HUES64 (cell line): ENCODE data around the gene FLVCR1.

Source experiments
- H3K27ac ChIP-seq: 2 replicates; pipeline ENCODE4 v1.7.0; 2013; ENCODE audit warnings: low read depth, low read length, inconsistent platforms
- H3K27me3 ChIP-seq: 2 replicates; pipeline ENCODE4 v1.6.1; 2013; ENCODE audit warnings: mild to moderate bottlenecking, low read length; ENCODE audit not compliant: insufficient read depth
- H3K36me3 ChIP-seq: 2 replicates; pipeline ENCODE4 v1.6.1; 2013; ENCODE audit warnings: mild to moderate bottlenecking, low read length; ENCODE audit not compliant: insufficient read depth
- H3K4me1 ChIP-seq: 2 replicates; pipeline ENCODE4 v1.6.1; 2013; ENCODE audit warnings: mild to moderate bottlenecking, low read length, moderate library complexity; ENCODE audit not compliant: insufficient read depth
- H3K4me3 ChIP-seq: 2 replicates; pipeline ENCODE4 v1.5.1; 2013; ENCODE audit warnings: mild to moderate bottlenecking, low read length, moderate library complexity
- H3K9ac ChIP-seq: 2 replicates; pipeline ENCODE4 v1.6.1; 2013; ENCODE audit warnings: mild to moderate bottlenecking, low read depth, low read length
- H3K9me3 ChIP-seq: 2 replicates; pipeline ENCODE4 v1.6.1; 2013; ENCODE audit warnings: low read depth, low read length; ENCODE audit not compliant: insufficient read depth
- WGBS: fragments of 150-250, 120-280 bp; methylation state at CpG from one replicate; pipeline ENCODE4 v1.1.7; 2013; ENCODE audit warnings: missing lambda C conversion rate; 5-methylcytosine and 5-hydroxymethylcytosine counted together

FLVCR1 gene

GRCh38 chr1:212916481-212917133, 58.5 kb downstream of the FLVCR1 start:
- H3K4me1 ChIP-seq: peaks cover 27% of the 10 kb centered on the region
- WGBS: 30% methylated on average over 23 of the region's 23 CpGs
- no peaks in the 10 kb centered on the region for H3K27me3 ChIP-seq
- H3K36me3 ChIP-seq: no peaks in the 10 kb centered on the region
- peak overlapping the region; percentile 34 for H3K4me3 ChIP-seq
- peak overlapping the region; percentile 77 for H3K9ac ChIP-seq
- H3K27ac ChIP-seq: peak overlapping the region; percentile 98
- H3K9me3 ChIP-seq: no peaks in the 10 kb centered on the region

DNA sequence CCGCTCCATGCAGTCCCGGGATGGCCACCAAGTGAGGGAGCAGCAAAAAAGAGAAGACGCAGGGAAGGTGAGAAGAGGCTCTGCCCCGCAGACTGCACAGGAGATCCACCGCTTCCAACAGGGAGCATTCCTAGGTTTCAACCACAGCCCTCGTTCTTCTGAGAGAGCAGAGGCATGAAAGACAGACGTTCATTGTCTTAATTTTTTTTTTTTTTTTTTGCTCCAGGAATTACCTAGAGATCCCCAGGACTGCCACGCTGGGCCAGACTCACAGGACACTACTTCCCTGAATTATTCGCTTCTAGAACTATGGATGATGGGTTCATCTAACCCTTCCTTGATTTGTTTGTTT, 59.0 kb downstream of the FLVCR1 start:
- Histone ChIP-seq H3K36me3 (no peaks in the 10 kb centered on the region), H3K27me3 (no peaks in the 10 kb centered on the region), H3K4me1 (peaks cover 27% of the 10 kb centered on the region), H3K9me3 (no peaks in the 10 kb centered on the region), H3K4me3 (peak overlapping the region; percentile 34), H3K9ac (no peak overlapping the region), H3K27ac (peak overlapping the region; percentile 98)
- WGBS: 45% methylated on average over 8 of the region's 9 CpGs

- Histone ChIP-seq H3K36me3 (no peaks in the 10 kb centered on the region), H3K9me3 (no peaks in the 10 kb centered on the region), H3K27ac (no peak overlapping the region), H3K27me3 (no peaks in the 10 kb centered on the region), H3K9ac (no peak overlapping the region), H3K4me1 (peaks cover 27% of the 10 kb centered on the region), H3K4me3 (no peak overlapping the region)
- 89% methylated on average over 5 of the region's 5 CpGs for WGBS
Measured at GRCh38 chr1:212917858-212918257, 59.8 kb downstream of the FLVCR1 start.

GRCh38 chr1:212918824-212919223, 60.7 kb downstream of the FLVCR1 start:
- no peaks in the 10 kb centered on the region for H3K27me3 ChIP-seq
- no peak overlapping the region for H3K27ac ChIP-seq
- H3K9ac ChIP-seq: no peak overlapping the region
- no peaks in the 10 kb centered on the region for H3K36me3 ChIP-seq
- no peak overlapping the region for H3K4me3 ChIP-seq
- peaks cover 27% of the 10 kb centered on the region for H3K4me1 ChIP-seq
- 79% methylated on average over 2 of the region's 2 CpGs for WGBS
- no peaks in the 10 kb centered on the region for H3K9me3 ChIP-seq

GRCh38 chr1:212920246-212920645, 62.2 kb downstream of the FLVCR1 start:
- Histone ChIP-seq H3K27ac (no peak overlapping the region), H3K36me3 (no peaks in the 10 kb centered on the region), H3K9ac (no peak overlapping the region), H3K4me3 (no peak overlapping the region), H3K4me1 (peaks cover 19% of the 10 kb centered on the region), H3K9me3 (no peaks in the 10 kb centered on the region), H3K27me3 (no peaks in the 10 kb centered on the region)
- WGBS: 85% methylated on average over 7 of the region's 7 CpGs

GRCh38 chr1:212920896-212921295, 62.8 kb downstream of the FLVCR1 start:
- no peak overlapping the region for H3K27ac ChIP-seq
- H3K9me3 ChIP-seq: no peaks in the 10 kb centered on the region
- no peak overlapping the region for H3K9ac ChIP-seq
- H3K27me3 ChIP-seq: no peaks in the 10 kb centered on the region
- H3K4me1 ChIP-seq: peaks cover 13% of the 10 kb centered on the region
- no peak overlapping the region for H3K4me3 ChIP-seq
- 85% methylated on average over 6 of the region's 6 CpGs for WGBS
- no peaks in the 10 kb centered on the region for H3K36me3 ChIP-seq

DNA sequence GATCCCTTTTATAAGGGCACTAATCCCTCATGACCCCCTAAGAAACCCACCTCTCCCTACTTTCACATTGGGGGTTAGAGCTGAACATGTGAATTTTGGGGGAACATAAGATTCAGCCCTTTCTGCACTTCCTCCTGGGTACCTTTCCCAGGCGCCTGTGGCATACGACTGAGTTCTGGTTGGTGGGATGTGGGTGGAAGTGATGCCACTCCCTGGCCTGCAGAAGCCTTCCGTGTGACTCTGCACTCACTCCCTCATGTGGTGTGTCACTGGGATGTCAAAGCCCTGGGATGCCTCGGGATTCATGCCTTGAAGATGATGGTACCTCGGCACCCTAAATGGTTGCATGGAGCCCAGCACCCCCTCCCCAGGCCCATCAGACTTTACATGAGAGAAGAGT, 63.9 kb downstream of the FLVCR1 start:
- Histone ChIP-seq H3K4me3 (no peak overlapping the region), H3K4me1 (peaks cover 2% of the 10 kb centered on the region; the same call in 1 of the 2 replicates), H3K36me3 (no peaks in the 10 kb centered on the region), H3K9me3 (no peaks in the 10 kb centered on the region), H3K27ac (no peak overlapping the region), H3K27me3 (no peaks in the 10 kb centered on the region), H3K9ac (no peak overlapping the region)
- WGBS: 90% methylated on average over 5 of the region's 5 CpGs

GRCh38 chr1:212926372-212926771, 68.3 kb downstream of the FLVCR1 start:
- Histone ChIP-seq H3K9me3 (no peaks in the 10 kb centered on the region), H3K27me3 (no peaks in the 10 kb centered on the region), H3K4me1 (peaks cover 22% of the 10 kb centered on the region), H3K9ac (no peak overlapping the region), H3K4me3 (no peak overlapping the region), H3K27ac (no peak overlapping the region), H3K36me3 (no peaks in the 10 kb centered on the region)
- WGBS: 92% methylated on average over 6 of the region's 6 CpGs

- WGBS: 31% methylated on average over 10 of the region's 10 CpGs
- no peak overlapping the region for H3K4me3 ChIP-seq
- H3K9ac ChIP-seq: peak overlapping the region; percentile 10; the same call in 1 of the 2 replicates
- H3K4me1 ChIP-seq: peaks cover 25% of the 10 kb centered on the region
- no peaks in the 10 kb centered on the region for H3K9me3 ChIP-seq
- H3K27me3 ChIP-seq: no peaks in the 10 kb centered on the region
- peak overlapping the region; percentile 84 for H3K27ac ChIP-seq
- no peaks in the 10 kb centered on the region for H3K36me3 ChIP-seq
Measured at GRCh38 chr1:212928323-212929291, 70.5 kb downstream of the FLVCR1 start.

DNA sequence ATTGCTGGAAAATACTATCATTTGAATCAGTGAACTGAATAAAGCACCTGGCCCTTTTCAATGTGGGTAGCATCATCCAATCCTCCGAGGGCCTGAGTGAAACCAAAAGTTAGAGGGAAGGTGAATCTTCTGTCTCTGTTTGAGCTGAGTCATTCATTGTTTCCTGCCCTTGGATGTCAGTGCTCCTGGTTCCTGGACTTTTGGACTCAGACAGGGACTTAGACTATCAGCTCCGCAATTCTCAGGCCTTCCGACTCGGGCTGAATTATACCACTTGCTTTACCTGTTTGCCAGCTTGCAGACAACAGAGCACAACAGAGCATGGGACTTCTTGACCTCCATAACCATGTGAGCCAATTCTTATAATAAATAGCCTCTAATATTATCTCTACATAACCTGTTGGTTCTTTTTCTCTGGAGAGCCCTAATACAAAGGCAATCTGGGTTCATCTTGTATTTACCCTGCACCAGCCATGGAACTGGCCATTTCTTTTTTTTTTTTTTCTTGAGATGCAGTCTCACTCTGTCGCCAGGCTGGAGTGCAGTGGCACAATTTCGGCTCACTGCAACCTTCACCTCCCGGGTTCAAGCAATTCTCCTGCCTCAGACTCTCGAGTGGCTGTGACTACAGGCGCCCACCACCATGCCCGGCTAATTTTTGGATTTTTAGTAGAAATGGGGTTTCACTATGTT, 73.1 kb downstream of the FLVCR1 start:
- no peaks in the 10 kb centered on the region for H3K36me3 ChIP-seq
- 87% methylated on average over 10 of the region's 10 CpGs for WGBS
- H3K9me3 ChIP-seq: no peaks in the 10 kb centered on the region
- no peak overlapping the region for H3K4me3 ChIP-seq
- no peak overlapping the region for H3K9ac ChIP-seq
- peaks cover 29% of the 10 kb centered on the region for H3K4me1 ChIP-seq
- H3K27ac ChIP-seq: no peak overlapping the region
- no peaks in the 10 kb centered on the region for H3K27me3 ChIP-seq
